NCI-H2171 treated with DMSO at 0.1 percent for 48 hours (cell line): Measurements from ENCODE around the gene PRKN.

Experiments
- DNase-seq: peaks from one replicate; lab custom pipeline; 2025; lab: John Stamatoyannopoulos, UW

PRKN gene

GRCh38 chr6:162377735-162378134 lies 349.8 kb downstream of the PRKN start:
- DNase-seq = no peak

GRCh38 chr6:162373868-162374267 lies 353.7 kb downstream of the PRKN start:
- no peak for DNase-seq

- no peak for DNase-seq
These were observed 354.4 kb downstream of the PRKN start for GRCh38 chr6:162373192-162373591.

- no peak for DNase-seq
These were observed 355.5 kb downstream of the PRKN start for GRCh38 chr6:162372106-162372505.

- DNase-seq = no peak
These were observed 356.4 kb downstream of the PRKN start for GRCh38 chr6:162371121-162371520.

GRCh38 chr6:162369091-162369490 lies 358.5 kb downstream of the PRKN start:
- DNase-seq = no peak

- no peak for DNase-seq
These were observed 363.1 kb downstream of the PRKN start for GRCh38 chr6:162364488-162364887.

GRCh38 chr6:162363757-162364156 lies 363.8 kb downstream of the PRKN start:
- DNase-seq = no peak

GRCh38 chr6:162360901-162361567 lies 366.5 kb downstream of the PRKN start:
- DNase-seq = no peak

- no peak for DNase-seq
These were observed 368.9 kb downstream of the PRKN start for GRCh38 chr6:162358625-162359024.

- DNase-seq = no peak
These were observed 382.5 kb downstream of the PRKN start for GRCh38 chr6:162345051-162345511.

GRCh38 chr6:162344646-162345010 lies 382.9 kb downstream of the PRKN start:
- no peak for DNase-seq

- no peak for DNase-seq
These were observed 383.5 kb downstream of the PRKN start for GRCh38 chr6:162343936-162344645.

GRCh38 chr6:162343198-162343935 lies 384.2 kb downstream of the PRKN start:
- DNase-seq = no peak

- DNase-seq = no peak
These were observed 390.2 kb downstream of the PRKN start for GRCh38 chr6:162337412-162337811.

GRCh38 chr6:162336359-162336758 lies 391.2 kb downstream of the PRKN start:
- no peak for DNase-seq

GRCh38 chr6:162332365-162332764 lies 395.2 kb downstream of the PRKN start:
- DNase-seq = no peak

GRCh38 chr6:162331911-162332310 lies 395.7 kb downstream of the PRKN start:
- no peak for DNase-seq

GRCh38 chr6:162325826-162326225 lies 401.7 kb downstream of the PRKN start:
- DNase-seq = no peak

- DNase-seq = no peak
These were observed 402.5 kb downstream of the PRKN start for GRCh38 chr6:162325051-162325450.

- DNase-seq = no peak
These were observed 412.3 kb downstream of the PRKN start for GRCh38 chr6:162315291-162315690.

- DNase-seq = no peak
These were observed 413.5 kb downstream of the PRKN start for GRCh38 chr6:162313922-162314660.
